Ishikawa (cell line): ENCODE measurements around the gene THADA.

ENCODE experiments used
- CEBPB ChIP-seq: IDR thresholded peaks from 2 replicates; pipeline ENCODE4 v1.6.1; 2012
- CREB1 ChIP-seq: IDR thresholded peaks from 2 replicates; pipeline ENCODE4 v1.6.1; 2012; ENCODE audit warnings: low read depth
- EGR1 ChIP-seq: IDR thresholded peaks from 2 replicates; pipeline ENCODE4 v1.6.1; 2012
- EP300 ChIP-seq: IDR thresholded peaks from 2 replicates; pipeline ENCODE4 v1.6.1; 2012; ENCODE audit warnings: borderline replicate concordance
- FOXM1 ChIP-seq: IDR thresholded peaks from 2 replicates; pipeline ENCODE4 v1.6.1; 2012; ENCODE audit warnings: low read depth, borderline replicate concordance
- NFIC ChIP-seq: IDR thresholded peaks from 2 replicates; pipeline ENCODE4 v1.6.1; 2012
- RAD21 ChIP-seq: IDR thresholded peaks from 2 replicates; pipeline ENCODE4 v1.6.1; 2012; ENCODE audit warnings: low read depth
- TAF1 ChIP-seq: IDR thresholded peaks from 2 replicates; pipeline ENCODE4 v1.6.1; 2012; ENCODE audit warnings: low read depth, mild to moderate bottlenecking
- TCF12 ChIP-seq: IDR thresholded peaks from 2 replicates; pipeline ENCODE4 v1.6.1; 2012; ENCODE audit warnings: low read depth
- TEAD4 ChIP-seq: IDR thresholded peaks from 2 replicates; pipeline ENCODE4 v1.6.1; 2012
- YY1 ChIP-seq: IDR thresholded peaks from 2 replicates; pipeline ENCODE4 v1.6.1; 2012; ENCODE audit warnings: low read depth
- ZBTB7A ChIP-seq: IDR thresholded peaks from 2 replicates; pipeline ENCODE4 v1.6.1; 2012; ENCODE audit warnings: low read depth
- TF ChIP-seq, protein P1 (sequence below): IDR thresholded peaks from 2 replicates; pipeline ENCODE4 v1.6.1; 2012; ENCODE audit warnings: low read depth, mild to moderate bottlenecking
- TF ChIP-seq, protein P2 (sequence below): IDR thresholded peaks from 2 replicates; pipeline ENCODE4 v1.6.1; 2012
- TF ChIP-seq, protein P3 (sequence below): IDR thresholded peaks from 2 replicates; pipeline ENCODE4 v1.6.1; 2012

Gene THADA

DNA sequence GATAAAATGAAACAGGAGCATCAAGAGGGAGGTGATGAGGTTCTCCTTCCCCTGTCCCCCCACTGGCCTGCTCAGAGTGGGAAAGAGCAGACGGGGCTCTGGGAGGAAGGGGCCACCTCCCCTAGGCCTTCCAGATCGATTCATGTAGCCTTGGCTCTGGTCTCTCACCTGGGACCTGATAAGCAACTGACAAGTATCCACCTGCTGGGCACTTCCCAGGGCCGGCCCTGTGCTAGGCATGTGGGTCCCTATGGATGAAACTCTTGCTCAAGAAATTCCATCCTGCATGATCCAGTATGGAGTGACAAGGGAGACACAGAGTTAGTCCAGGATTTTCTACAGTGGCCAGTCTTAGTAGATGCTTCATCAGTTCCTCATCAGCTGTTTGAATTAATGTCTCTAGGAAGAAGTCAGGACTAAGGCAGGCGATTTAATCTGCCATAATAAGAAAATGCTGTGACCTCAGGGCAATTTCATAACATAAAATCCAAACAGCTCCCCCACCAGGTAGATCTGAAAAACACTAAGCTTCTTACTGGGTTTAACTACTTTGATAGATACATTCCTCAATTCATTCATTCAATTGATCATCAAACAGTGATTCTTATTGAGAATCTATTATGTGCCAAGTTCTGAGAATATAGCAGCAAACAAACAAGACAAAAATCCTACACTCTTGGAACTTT is 324.8 kb downstream of the THADA start:
- TF ChIP-seq ZBTB7A, result no peak
- TF ChIP-seq, protein P1, sequence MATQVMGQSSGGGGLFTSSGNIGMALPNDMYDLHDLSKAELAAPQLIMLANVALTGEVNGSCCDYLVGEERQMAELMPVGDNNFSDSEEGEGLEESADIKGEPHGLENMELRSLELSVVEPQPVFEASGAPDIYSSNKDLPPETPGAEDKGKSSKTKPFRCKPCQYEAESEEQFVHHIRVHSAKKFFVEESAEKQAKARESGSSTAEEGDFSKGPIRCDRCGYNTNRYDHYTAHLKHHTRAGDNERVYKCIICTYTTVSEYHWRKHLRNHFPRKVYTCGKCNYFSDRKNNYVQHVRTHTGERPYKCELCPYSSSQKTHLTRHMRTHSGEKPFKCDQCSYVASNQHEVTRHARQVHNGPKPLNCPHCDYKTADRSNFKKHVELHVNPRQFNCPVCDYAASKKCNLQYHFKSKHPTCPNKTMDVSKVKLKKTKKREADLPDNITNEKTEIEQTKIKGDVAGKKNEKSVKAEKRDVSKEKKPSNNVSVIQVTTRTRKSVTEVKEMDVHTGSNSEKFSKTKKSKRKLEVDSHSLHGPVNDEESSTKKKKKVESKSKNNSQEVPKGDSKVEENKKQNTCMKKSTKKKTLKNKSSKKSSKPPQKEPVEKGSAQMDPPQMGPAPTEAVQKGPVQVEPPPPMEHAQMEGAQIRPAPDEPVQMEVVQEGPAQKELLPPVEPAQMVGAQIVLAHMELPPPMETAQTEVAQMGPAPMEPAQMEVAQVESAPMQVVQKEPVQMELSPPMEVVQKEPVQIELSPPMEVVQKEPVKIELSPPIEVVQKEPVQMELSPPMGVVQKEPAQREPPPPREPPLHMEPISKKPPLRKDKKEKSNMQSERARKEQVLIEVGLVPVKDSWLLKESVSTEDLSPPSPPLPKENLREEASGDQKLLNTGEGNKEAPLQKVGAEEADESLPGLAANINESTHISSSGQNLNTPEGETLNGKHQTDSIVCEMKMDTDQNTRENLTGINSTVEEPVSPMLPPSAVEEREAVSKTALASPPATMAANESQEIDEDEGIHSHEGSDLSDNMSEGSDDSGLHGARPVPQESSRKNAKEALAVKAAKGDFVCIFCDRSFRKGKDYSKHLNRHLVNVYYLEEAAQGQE, result no peak
- no peak for TF ChIP-seq TCF12
- peak; percentile 9; the same call in 1 of the 2 replicates for TF ChIP-seq RAD21
- TF ChIP-seq TAF1, result no peak
- no peak for TF ChIP-seq YY1

DNA sequence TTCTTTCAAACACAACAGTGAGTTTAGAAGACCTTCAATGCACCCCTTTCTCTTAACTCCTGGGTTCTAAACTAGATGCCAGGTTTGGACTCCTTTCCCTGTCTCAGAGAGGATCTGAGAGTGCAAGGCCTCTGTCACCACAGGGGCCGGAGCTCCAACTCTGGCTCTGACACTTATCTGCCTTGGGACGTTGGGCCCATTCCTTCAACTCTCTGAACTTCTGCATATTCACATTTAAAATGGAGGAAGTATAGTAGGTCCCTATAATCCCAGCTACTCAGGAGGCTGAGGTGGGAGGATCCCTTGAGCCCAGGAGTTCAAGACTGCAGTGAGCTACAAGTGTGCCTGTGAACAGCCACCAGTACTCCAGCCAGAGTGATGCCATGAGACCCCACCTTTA is 325.4 kb downstream of the THADA start:
- no peak for TF ChIP-seq NFIC
- no peak for TF ChIP-seq RAD21
- TF ChIP-seq EGR1, result no peak
- no peak for TF ChIP-seq TCF12

DNA sequence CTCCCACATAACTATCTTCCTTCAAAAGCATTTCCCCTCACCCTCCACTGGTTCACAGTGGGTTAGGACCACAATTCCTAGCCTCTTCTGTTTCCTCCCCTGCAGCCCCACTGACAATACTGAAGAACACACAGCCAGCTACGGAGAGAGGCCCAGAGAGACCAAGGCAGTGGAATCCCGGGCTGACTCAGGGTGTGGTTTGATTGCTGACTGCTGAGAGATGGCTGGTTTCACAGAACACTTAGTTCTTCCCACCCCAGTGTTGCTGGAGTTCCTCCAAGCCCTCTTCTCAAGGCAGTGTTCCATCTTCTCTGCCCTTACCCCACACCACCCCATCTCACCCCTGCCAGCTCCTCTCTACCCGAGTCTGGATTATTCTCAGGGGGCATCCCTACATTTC is 326.1 kb downstream of the THADA start:
- no peak for TF ChIP-seq TEAD4
- TF ChIP-seq TAF1, result no peak
- no peak for TF ChIP-seq TCF12
- no peak for TF ChIP-seq CEBPB
- TF ChIP-seq EP300, result no peak
- TF ChIP-seq, protein P2, sequence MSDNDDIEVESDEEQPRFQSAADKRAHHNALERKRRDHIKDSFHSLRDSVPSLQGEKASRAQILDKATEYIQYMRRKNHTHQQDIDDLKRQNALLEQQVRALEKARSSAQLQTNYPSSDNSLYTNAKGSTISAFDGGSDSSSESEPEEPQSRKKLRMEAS, result no peak
- no peak for TF ChIP-seq ZBTB7A

DNA sequence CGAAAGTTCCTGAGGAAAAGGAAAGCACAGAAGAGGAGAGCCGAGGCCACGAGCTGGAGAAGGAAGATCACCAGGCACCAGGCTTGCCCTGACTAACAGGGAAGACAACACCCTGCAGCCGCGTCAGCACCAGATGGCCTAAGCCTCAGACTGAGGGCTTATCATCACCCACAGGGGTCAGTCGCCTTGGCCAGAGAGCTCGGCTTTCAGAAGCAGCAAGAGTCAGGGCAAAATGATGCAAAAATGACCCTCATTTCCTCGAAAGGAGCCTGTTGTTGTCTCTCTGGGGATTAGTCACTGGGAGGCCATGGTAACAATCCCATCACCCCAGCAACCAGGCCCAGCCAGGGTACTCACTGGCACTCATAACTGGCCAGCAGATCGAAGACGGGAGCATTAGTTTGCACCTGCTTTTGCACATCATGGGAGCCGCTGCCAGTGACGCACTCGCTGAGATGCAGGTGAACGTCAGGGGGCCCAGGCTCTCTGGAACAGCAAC is 326.7 kb downstream of the THADA start:
- TF ChIP-seq, protein P2, result no peak
- TF ChIP-seq FOXM1 (no peak), YY1 (no peak), TAF1 (no peak), CEBPB (no peak)

DNA sequence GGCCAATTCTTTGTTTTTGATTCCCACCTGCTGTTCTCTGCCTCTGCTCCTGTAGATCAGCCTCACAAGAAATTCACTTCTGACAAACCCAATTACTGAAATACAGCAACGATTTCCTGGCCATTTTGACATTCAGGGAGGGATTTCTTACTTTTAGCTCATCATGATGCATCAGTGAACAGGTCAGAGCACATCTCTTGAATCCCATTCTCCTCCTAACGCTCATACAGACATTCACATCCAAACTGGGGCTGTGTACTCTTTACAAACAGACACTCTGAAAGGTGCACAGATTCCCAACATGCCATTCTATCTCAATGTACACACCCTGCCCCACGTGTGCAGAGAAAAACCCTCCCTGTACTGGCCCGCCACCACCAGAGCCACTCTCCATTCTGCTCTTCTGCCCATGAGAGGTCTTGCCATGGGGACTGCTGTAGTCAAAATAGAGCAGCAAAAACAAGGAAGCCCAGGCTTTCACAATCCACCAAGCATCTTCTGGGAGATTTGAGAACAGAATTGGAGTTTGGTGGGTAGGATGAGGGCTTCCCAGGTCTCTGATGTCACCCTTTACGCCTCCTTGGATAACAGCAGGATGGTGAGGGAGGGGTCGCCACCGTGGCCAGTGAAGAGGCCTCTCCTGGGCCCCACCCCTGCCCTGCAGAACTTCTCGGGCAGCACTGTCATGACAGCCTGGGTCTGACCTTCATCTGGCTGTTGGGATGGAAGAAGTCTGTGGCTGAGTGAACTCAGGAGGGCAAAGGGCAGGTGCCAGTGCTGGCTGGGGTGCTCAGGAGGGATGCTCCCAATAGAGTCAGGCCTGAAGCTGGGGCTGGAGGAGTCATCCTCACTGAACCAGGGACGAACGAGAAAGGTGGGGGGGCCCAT is 327.5 kb downstream of the THADA start:
- TF ChIP-seq TAF1, result no peak
- no peak for TF ChIP-seq CEBPB
- TF ChIP-seq, protein P3, sequence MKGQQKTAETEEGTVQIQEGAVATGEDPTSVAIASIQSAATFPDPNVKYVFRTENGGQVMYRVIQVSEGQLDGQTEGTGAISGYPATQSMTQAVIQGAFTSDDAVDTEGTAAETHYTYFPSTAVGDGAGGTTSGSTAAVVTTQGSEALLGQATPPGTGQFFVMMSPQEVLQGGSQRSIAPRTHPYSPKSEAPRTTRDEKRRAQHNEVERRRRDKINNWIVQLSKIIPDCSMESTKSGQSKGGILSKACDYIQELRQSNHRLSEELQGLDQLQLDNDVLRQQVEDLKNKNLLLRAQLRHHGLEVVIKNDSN, result no peak
- TF ChIP-seq TCF12, result no peak
- TF ChIP-seq RAD21, result no peak
- TF ChIP-seq FOXM1, result no peak
- TF ChIP-seq EGR1, result no peak
- no peak for TF ChIP-seq ZBTB7A
- TF ChIP-seq YY1, result no peak
- no peak for TF ChIP-seq EP300
- TF ChIP-seq, protein P1, result no peak
- TF ChIP-seq, protein P2, result no peak
- no peak for TF ChIP-seq CREB1
- TF ChIP-seq NFIC, result no peak
- no peak for TF ChIP-seq TEAD4

DNA sequence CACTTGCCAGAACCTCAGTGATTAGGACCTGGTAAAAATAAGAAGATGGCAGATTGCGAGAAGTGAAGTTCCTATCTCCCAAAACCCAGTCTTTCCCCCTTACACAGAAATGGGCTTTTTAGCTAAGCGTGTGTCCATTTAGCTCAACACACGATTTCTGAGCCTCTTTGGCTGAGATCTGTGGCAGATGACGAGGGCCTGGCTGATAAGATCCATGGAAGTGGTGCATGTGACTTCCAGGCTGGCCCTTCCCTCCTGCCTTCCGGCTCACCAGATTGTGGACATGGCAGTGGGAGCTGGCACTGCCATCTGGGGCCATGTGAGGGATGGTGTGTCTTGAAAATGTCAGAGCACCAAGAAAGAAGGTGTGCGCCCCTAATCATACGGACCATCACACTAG is 328.5 kb downstream of the THADA start:
- TF ChIP-seq FOXM1 (no peak), YY1 (no peak), TAF1 (no peak), TCF12 (no peak)
- TF ChIP-seq, protein P2, result no peak
- TF ChIP-seq, protein P1, result no peak
- TF ChIP-seq, protein P3, result no peak
